HCT116 (cell line): ENCODE results near the gene NLE1. TPM values are rescaled to one million over a fixed set of nuclear protein-coding genes. Genes with fewer than 3 reads are reported as not detected.

Source experiments
- ATAC-seq: fragments of 200-7000 bp; cut with Tn5 transposase; 2 replicates; pipeline ENCODE4 v1.9.1; 2020; ENCODE audit warnings: mild to moderate bottlenecking, moderate library complexity
- BruUV-seq: library from RNA; stranded (reverse); fragments of 400-500 nt; replicated peaks from 2 replicates; lab custom pipeline; 2021; lab: Mats Ljungman, UMichigan
- CTCF ChIA-PET: fragments of 300-600 bp; sonication (Branson Sonifier 250); formaldehyde crosslinking; loops from one replicate; lab custom pipeline; 2021; ENCODE audit warnings: antibody characterized with exemption; lab: Charles Lee
- POLR2A ChIA-PET: fragments of 300-600, 350-600 bp; sonication (Branson Sonifier 250); formaldehyde crosslinking; loops from one replicate; lab custom pipeline; 2021; ENCODE audit warnings: antibody characterized with exemption; lab: Charles Lee
- RAD21 ChIA-PET, 2 experiments: fragments of 300-600 bp; sonication (Branson Sonifier 250); formaldehyde crosslinking; loops; one replicate each; lab custom pipeline; 2023; ENCODE audit warnings: low total read pairs in 2 of 2; ENCODE audit not compliant: uncharacterized antibody in 2 of 2, unreplicated experiment in 2 of 2, low non-redundant PET in 1 of 2; lab: Charles Lee
- DNase-seq: peaks from one replicate; pipeline ENCODE4 v3.0.0-alpha.2; 2010; ENCODE audit warnings: low read depth, low spot score
- H2AFZ ChIP-seq: fragments of 200-600 bp; shearing (Covaris generic), sonication (generic); 2 replicates; pipeline ENCODE4 v1.6.1; 2017; ENCODE audit warnings: low read depth, mixed run types, mixed read lengths, antibody characterized with exemption, low read length; ENCODE audit not compliant: poor library complexity, severe bottlenecking
- H3K27ac ChIP-seq: 2 replicates; pipeline ENCODE4 v1.5.1; 2012; ENCODE audit warnings: low read depth, low read length
- H3K27me3 ChIP-seq: fragments of 200-600 bp; sonication (generic); 2 replicates; pipeline ENCODE4 v1.6.1; 2016; ENCODE audit warnings: mixed run types, low read length, mixed read lengths; ENCODE audit not compliant: insufficient read depth
- H3K36me3 ChIP-seq, 2 experiments: fragments of 200-500 bp in 1 of 2; fragments of 200-600 bp in 1 of 2; sonication (Bioruptor generic) in 1 of 2; sonication (generic) in 1 of 2; 2 replicates each; pipeline versions ENCODE4 v1.5.1 to v1.6.1; 2014 to 2016; ENCODE audit warnings: low read length in 2 of 2, inconsistent platforms in 1 of 2, mixed read lengths in 1 of 2, mixed run types in 1 of 2; ENCODE audit not compliant: insufficient read depth in 2 of 2, control insufficient read depth in 1 of 2
- H3K4me1 ChIP-seq, 2 experiments: fragments of 200-600 bp in 1 of 2; sonication (generic) in 1 of 2; 2 replicates each; pipeline versions ENCODE4 v1.5.1 to v1.6.1; 2012 to 2017; ENCODE audit warnings: low read length in 2 of 2, inconsistent platforms in 1 of 2, mild to moderate bottlenecking in 1 of 2, mixed read lengths in 1 of 2, mixed run types in 1 of 2, moderate library complexity in 1 of 2; ENCODE audit not compliant: insufficient read depth in 2 of 2, control insufficient read depth in 1 of 2
- H3K4me2 ChIP-seq: fragments of 200-600 bp; sonication (generic); 2 replicates; pipeline ENCODE4 v1.6.1; 2017; ENCODE audit warnings: mixed run types, low read length, mixed read lengths
- H3K4me3 ChIP-seq, 2 experiments: fragments of 200-600 bp in 1 of 2; sonication (generic) in 1 of 2; replicated peaks in 1 of 2; 2 replicates each; pipeline ENCODE4 v1.5.1; 2011 to 2016; ENCODE audit warnings: low read length in 2 of 2, control low read depth in 1 of 2, low read depth in 1 of 2, mild to moderate bottlenecking in 1 of 2, mixed read lengths in 1 of 2, mixed run types in 1 of 2
- H3K79me2 ChIP-seq: fragments of 200-600 bp; sonication (generic); 2 replicates; pipeline ENCODE4 v1.6.1; 2017; ENCODE audit warnings: mild to moderate bottlenecking, mixed run types, low read length, moderate library complexity, mixed read lengths; ENCODE audit not compliant: insufficient read depth
- H3K9ac ChIP-seq: fragments of 200-600 bp; sonication (generic); 2 replicates; pipeline ENCODE4 v1.6.1; 2016; ENCODE audit warnings: low read length, mixed read lengths
- H3K9me2 ChIP-seq: fragments of 200-600 bp; sonication (generic), shearing (Covaris generic); 2 replicates; pipeline ENCODE4 v1.6.1; 2017; ENCODE audit warnings: mixed run types, mild to moderate bottlenecking, moderate library complexity; ENCODE audit not compliant: insufficient read depth
- H3K9me3 ChIP-seq, 2 experiments: fragments of 200-500 bp in 1 of 2; fragments of 200-600 bp in 1 of 2; sonication (Bioruptor generic) in 1 of 2; sonication (generic) in 1 of 2; 2 replicates each; pipeline ENCODE4 v1.6.1; 2014 to 2017; ENCODE audit warnings: low read length in 2 of 2, mixed read lengths in 2 of 2, inconsistent platforms in 1 of 2, low read depth in 1 of 2, mild to moderate bottlenecking in 1 of 2, mixed run types in 1 of 2, moderate library complexity in 1 of 2; ENCODE audit not compliant: control insufficient read depth in 1 of 2, insufficient read depth in 1 of 2
- H4K20me1 ChIP-seq: fragments of 200-600 bp; sonication (generic), shearing (Covaris generic); 2 replicates; pipeline ENCODE4 v1.6.1; 2017; ENCODE audit warnings: mixed run types, mild to moderate bottlenecking, moderate library complexity; ENCODE audit not compliant: insufficient read depth
- JUND ChIP-seq: IDR thresholded peaks from 2 replicates; pipeline ENCODE4 v1.6.1; 2012
- POLR2A ChIP-seq: IDR thresholded peaks from 2 replicates; pipeline ENCODE4 v1.7.0; 2011; ENCODE audit warnings: borderline replicate concordance; ENCODE audit not compliant: insufficient read depth, insufficient read length; ENCODE audit errors: extremely low read depth
- YY1 ChIP-seq: IDR thresholded peaks from 2 replicates; pipeline ENCODE4 v1.6.1; 2011; ENCODE audit warnings: low read length, low read depth, moderate library complexity, mild to moderate bottlenecking; ENCODE audit not compliant: insufficient replicate concordance; ENCODE audit errors: extremely low read depth
- ZFX ChIP-seq: fragments of 450-650 bp; IDR thresholded peaks from 2 replicates; pipeline ENCODE4 v1.6.1; 2017
- intact Hi-C: fragments of 100-400 bp; cut with micrococcal nuclease; formaldehyde crosslinking; loops from 2 replicates; pipeline ENCODE4 v1.10.0; 2022
- total RNA-seq: library from RNA; stranded (reverse); gene quantifications from one replicate; pipeline ENCODE4 v1.2.1, GENCODE V29; 2021; ENCODE audit not compliant: unreplicated experiment
- TF ChIP-seq, protein P1 (sequence below), 3 experiments: fragments of 200-600 bp in 1 of 3; sonication (generic) in 1 of 3; IDR thresholded peaks in 2 of 3; conservative IDR thresholded peaks in 1 of 3; 2 replicates each; pipeline ENCODE4 v1.5.1; 2012 to 2017; ENCODE audit warnings: low read depth in 2 of 3, low read length in 2 of 3, antibody characterized with exemption in 1 of 3, borderline replicate concordance in 1 of 3, control low read depth in 1 of 3, mild to moderate bottlenecking in 1 of 3, mixed read lengths in 1 of 3, mixed run types in 1 of 3, moderate library complexity in 1 of 3; ENCODE audit not compliant: insufficient read depth in 1 of 3
- TF ChIP-seq, protein P2 (sequence below): IDR thresholded peaks from 2 replicates; pipeline ENCODE4 v1.6.1; 2012

The NLE1 gene
- total RNA-seq, 1 experiment from 2014 or later: 55.5 TPM

GRCh38 chr17:35084987-35085386 lies 57.1 kb downstream of the NLE1 start (continued):
- TF ChIP-seq, protein P1, sequence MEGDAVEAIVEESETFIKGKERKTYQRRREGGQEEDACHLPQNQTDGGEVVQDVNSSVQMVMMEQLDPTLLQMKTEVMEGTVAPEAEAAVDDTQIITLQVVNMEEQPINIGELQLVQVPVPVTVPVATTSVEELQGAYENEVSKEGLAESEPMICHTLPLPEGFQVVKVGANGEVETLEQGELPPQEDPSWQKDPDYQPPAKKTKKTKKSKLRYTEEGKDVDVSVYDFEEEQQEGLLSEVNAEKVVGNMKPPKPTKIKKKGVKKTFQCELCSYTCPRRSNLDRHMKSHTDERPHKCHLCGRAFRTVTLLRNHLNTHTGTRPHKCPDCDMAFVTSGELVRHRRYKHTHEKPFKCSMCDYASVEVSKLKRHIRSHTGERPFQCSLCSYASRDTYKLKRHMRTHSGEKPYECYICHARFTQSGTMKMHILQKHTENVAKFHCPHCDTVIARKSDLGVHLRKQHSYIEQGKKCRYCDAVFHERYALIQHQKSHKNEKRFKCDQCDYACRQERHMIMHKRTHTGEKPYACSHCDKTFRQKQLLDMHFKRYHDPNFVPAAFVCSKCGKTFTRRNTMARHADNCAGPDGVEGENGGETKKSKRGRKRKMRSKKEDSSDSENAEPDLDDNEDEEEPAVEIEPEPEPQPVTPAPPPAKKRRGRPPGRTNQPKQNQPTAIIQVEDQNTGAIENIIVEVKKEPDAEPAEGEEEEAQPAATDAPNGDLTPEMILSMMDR (IDR thresholded peaks at IDR 0.05 in 2 of 3, conservative IDR thresholded peaks at IDR 0.05 in 1 of 3; ENCODE audit: borderline replicate concordance in 1 of 3, insufficient read depth in 1 of 3, low read depth in 2 of 3, low read length in 2 of 3): no peak
- TF ChIP-seq YY1 (no peak), ZFX (no peak), POLR2A (no peak)
- TF ChIP-seq, protein P2, sequence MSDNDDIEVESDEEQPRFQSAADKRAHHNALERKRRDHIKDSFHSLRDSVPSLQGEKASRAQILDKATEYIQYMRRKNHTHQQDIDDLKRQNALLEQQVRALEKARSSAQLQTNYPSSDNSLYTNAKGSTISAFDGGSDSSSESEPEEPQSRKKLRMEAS: no peak

DNA sequence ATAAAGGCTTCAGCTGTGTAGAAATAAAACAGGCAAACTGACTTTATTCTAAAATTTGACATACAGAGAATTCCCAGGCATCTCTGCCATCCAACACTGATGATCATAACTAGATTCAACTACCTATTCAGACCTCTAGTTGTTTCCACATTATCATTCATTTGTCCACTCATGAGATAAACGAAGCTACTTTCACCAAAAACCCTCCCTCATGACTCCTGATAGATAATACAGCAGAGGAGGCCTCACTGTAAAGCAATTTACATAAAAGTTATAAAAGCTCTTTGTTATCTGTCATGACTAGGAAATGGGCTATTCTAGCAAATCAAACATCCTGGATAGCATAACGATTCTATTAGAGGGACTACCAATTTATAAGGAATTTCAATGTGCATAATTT lies 59.0 kb downstream of the NLE1 start:
- Histone ChIP-seq H4K20me1 (no peaks in the 10 kb centered on the region), H3K79me2 (peaks cover 84% of the 10 kb centered on the region), H3K4me1 (peaks cover 67 to 89% of the 10 kb centered on the region in 2 experiments), H3K9me3 (no peaks in the 10 kb centered on the region), H3K9ac (peak overlapping the region; percentile 40), H3K4me2 (peak overlapping the region; percentile 66), H3K9me2 (no peaks in the 10 kb centered on the region; the same call in 1 of the 2 replicates), H3K27ac (peak overlapping the region; percentile 89), H3K36me3 (no peaks in the 10 kb centered on the region), H3K27me3 (no peaks in the 10 kb centered on the region), H2AFZ (no peak overlapping the region), H3K4me3 (no peak overlapping the region)
- ATAC-seq: no peak
- no peak for DNase-seq
- CTCF ChIA-PET: no interaction called here
- TF ChIP-seq POLR2A (no peak), JUND (no peak)
- RAD21 ChIA-PET: no interaction called here
- POLR2A ChIA-PET: interaction anchor here (1.9 to 3.9 kb wide), 2 partner anchors 12 to 19 kb away, joined by 7 to 17 read pairs; partner anchors contain the start of gene RFFL
- BruUV-seq: no TSS peak
- intact Hi-C loops: no loop called here
